ENCODE data around the gene ZNF587.
"Not testable (repeated sequence)": the region's sequence is repeated elsewhere in the genome, so short reads cannot be mapped to it uniquely, and the experiment has no call there.

The ZNF587 gene

GRCh38 chr19:57823608-57824007 is 26.1 kb upstream of the ZNF587 start:
- not testable (repeated sequence) for DNase-seq

DNA sequence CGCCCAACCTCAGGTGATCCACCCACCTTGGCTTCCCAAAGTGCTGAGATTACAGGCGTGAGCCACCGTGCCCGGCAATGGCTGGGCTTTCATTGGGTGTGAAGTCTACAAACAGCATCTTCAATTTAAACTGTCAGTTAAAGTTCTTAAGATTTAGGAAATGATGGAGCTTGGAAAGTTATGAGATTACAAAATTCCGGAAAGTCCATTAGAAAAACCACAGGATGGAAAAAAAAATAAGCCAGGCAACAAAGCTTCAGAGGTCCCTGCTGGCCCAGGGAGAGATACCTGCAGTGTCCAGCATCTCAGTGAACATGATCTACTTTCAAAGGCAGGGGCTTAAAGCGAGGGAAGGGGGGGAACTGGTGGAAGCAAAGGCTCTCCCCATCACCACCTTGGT is 24.1 kb upstream of the ZNF587 start:
- no peak for DNase-seq

GRCh38 chr19:57829316-57829715 is 20.3 kb upstream of the ZNF587 start:
- DNase-seq: no peak

- no peak for DNase-seq
Observed at GRCh38 chr19:57830071-57830602, 19.5 kb upstream of the ZNF587 start, which contains the start of gene ZNF587B. Gene ZNF587B (plus strand): TSS chr19:57830299. CDS start chr19:57830529, 230 bp downstream.

- DNase-seq: not testable (repeated sequence)
Observed at GRCh38 chr19:57836991-57837390, 12.7 kb upstream of the ZNF587 start.

- not testable (repeated sequence) for DNase-seq
Observed at GRCh38 chr19:57838622-57839191, 11.0 kb upstream of the ZNF587 start.

- no peak for DNase-seq
Observed at GRCh38 chr19:57841122-57841763, 8.4 kb upstream of the ZNF587 start.

DNA sequence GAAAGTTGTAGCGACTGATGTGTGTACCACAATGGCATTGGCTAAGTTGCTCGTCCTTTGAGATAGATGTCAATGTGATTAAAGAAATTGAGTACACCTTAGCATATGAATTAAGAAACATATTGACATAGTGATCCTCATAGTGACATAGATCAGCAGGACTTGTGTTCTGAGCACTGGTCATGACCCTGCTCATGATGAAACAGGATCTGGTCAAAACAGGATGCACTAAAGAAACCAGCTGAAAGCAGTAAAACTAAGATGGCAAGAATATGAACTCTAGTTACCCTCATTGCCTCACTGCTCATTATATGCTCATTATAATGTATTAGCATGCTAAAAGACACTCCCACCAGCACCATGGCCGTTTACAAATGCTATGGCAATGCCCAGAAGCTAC is 2.5 kb upstream of the ZNF587 start:
- DNase-seq: not testable (repeated sequence)

DNA sequence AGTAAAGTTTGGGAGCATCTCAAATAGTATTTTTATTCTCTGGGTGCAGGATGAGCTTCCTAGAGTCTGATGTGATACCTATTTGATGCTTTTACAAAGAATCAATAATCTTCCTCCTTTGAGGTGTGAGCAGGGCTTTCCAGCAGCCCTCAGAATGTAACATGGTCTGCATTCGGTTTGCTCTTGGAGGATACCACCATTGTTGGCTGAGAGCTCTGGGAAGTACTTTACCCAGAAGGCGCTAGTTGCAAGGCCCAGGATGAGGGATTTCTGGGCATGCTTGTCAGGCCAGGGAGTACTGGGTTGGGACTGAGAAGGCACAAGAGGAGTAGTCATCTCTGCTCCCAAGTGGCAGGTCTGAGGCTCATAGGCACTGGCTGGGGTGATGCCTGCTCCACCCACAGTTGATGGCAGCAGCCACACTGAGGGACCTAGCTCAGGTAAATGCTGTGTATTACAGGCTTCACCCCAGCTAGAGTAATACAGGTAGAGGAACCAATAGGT is 445 bp upstream of the ZNF587 start:
- DNase-seq: not testable (repeated sequence)

GRCh38 chr19:57850553-57851017 is 926 bp downstream of the ZNF587 start:
- DNase-seq: no peak

DNA sequence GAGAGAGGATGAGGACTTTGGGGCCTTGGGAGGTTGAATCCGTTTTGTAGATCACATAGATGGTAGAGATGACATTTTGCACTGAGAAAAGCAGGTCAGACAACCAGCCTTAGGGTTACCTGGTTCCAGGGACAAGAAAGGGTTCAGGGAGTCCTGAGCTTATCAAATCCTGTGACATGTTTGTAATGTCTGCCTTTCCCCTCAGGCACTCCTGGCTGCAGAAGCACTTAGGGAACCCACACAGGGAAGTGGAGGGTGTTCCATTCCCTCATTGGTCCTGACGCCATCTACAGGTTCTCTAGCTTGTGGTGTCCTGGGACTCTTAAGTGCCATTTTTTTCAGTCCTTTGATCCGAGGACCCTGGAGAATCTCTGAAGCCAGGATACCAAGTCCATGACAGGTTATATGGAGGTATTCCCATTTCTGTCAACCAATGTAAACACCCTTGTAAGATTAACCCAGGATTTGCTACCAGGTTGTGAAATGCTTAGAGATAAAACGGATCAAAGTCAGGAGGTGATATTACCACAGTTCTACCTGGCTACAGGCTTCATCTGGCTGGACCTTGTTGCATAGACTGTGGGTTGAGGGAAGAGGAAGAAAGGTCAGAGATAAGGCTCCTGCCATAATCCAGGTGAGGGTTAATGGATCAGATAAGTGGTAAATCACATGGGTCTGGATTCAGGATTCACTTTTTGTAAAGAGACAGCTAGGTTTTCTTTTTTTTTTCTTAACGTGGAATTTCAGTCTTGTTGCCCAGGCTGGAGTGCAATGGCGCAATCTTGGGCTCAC is 2.3 kb downstream of the ZNF587 start:
- not testable (repeated sequence) for DNase-seq

DNA sequence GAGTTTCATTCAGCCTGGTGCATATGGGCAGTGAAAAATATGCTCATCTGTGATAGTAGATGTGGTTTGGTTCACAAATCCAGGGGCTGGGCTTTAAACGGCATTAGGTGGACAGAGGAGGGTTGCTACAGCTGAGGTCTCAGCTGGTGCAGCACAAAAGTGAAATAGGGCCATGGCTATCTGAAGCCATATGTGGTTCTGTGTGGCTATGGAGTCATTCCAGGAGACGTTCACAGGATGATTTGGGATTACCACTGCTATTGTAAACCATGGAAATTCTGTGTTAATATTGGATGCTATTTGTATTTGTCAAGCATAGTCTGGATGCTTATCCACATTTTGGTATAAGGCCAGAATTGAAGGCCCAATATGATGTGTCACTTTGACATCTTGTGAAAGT is 4.5 kb downstream of the ZNF587 start:
- not testable (repeated sequence) for DNase-seq

DNA sequence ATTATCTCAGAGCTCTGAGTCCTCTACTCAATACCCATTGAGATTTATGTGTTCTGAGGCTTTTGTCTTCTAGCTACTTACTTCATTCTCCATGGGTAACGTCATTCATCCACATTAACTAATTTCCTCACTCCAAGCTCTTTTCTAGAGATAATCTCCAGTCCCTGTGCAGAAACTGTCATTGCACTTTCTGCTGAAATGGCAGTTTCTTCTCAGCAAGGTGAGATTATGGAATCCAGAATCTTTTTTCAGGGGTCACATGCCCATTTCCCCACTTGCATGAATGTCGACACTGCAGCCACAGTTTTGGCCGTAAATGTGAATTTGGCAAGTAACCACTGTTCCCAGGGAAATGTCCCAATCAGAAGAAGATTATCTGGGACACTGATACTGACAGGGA is 12.7 kb downstream of the ZNF587 start:
- DNase-seq: not testable (repeated sequence)

DNA sequence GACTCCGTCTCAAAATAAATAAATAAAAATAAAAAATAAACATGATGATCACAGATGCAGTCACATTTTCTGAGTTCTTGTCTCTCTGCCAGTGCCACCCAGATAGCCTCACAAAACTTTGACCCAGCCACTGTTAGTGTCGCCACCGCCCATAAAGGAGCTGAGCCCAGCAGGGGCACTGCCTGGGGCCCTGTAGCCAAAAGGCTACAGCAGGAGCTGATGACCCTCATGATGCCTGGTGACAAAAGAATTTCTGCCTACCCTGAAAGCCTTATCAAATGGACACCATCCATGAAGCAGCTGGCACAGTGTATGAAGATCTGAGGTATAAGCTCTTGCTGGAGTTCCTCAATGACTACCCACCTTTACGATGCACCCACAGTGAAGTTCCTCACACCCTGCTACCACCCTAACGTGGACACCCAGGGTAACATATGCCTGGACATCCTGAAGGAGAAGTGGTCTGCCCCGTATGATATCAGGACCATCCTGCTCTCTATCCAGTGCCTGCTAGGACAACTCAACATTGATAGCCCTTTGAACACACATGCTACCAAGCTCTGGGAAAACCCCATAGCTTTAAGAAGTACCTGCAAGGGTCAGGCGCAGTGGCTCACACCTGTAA is 18.3 kb downstream of the ZNF587 start:
- DNase-seq: no peak

GRCh38 chr19:57869655-57870054 is 20.0 kb downstream of the ZNF587 start:
- not testable (repeated sequence) for DNase-seq

DNA sequence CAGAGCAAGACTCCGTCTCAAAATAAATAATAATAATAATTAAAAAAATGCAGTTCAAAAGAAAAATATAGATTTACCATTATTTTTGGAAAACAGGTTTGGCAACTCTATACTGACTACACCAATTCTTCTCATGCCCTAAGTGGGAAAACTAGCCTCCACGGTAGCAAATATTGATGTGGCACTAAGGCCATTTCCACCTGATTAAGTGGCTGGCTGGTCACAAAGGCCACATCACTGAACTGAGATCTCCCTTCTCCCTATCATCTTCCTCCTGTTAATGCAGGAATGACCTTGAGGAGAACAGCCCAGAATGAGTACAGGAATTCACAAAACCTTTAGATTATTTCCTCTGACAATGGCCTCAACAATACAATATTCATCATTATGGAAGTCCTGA is 20.6 kb downstream of the ZNF587 start:
- no peak for DNase-seq

GRCh38 chr19:57872450-57872849 is 22.8 kb downstream of the ZNF587 start:
- DNase-seq: no peak

DNA sequence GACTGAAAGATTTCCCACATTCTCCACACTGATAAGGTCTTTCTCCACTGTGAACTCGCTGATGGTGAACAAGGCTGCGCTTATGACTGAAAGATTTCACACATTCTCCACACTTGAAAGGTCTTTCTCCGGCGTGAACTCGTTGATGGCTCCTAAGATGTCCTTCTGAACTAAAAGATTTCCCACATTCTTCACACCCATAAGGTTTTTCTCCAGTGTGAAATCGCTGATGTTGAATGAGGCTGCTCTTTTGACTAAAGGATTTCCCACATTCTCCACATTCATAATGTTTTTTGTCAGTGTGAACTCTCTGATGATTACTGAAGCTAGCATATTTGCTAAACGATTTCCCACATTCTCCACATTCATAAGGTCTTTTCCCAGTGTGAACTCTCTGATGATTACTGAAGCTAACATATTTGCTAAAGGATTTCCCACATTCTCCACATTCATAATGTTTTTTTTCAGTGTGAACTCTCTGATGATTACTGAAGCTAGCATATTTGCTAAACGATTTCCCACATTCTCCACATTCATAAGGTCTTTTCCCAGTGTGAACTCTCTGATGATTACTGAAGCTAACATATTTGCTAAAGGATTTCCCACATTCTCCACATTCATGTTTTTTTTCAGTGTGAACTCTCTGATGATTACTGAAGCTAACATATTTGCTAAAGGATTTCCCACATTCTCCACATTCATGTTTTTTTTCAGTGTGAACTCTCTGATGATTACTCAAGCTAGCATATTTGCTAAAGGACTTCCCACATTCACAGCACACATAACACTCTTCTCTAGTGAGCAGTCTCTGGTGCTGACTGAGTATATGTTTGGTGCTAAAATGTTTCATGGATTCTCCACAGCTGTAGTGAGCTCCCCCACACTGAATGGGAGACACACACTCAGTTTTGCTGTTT is 24.5 kb downstream of the ZNF587 start:
- DNase-seq: not testable (repeated sequence)

- DNase-seq: no peak
Observed at GRCh38 chr19:57886046-57886445, 36.4 kb downstream of the ZNF587 start.

DNA sequence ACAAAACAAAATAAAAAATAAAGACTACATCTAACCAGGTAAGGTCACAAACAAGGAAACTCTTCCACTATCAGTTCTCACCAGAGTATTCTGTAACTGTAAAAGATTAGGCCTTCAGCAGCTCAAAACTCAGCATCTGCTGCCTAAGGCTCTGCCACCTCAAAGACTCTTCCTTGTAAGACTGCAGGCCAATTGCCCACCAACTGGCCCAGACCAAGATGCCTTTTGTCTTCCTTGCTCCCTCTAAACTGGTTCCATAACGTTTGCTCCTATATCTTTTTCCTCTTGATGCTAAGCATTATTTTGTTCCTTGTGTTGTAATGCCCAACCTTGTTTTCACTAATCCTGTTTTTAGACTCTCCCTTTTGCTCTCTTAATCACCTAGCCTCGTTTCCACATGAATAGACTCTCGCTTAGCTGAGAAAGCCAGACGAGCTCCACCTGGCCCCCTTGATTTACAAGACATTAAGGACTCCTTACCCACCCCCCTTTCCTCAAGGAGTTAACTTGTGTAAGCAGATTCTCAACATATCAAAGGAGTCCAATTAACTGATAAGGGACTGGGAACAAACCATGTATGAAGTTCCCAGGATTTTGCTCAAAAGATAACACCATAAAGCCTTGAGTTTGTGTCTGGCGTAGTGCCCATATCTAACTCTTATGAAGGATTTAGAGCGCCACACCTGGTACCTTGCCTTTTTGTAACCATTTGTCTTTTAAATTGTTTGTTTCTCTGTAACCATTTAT is 37.7 kb downstream of the ZNF587 start:
- DNase-seq: no peak

- DNase-seq: no peak
Observed at GRCh38 chr19:57888107-57888559, 38.5 kb downstream of the ZNF587 start.
